GM21367 (cell line): ENCODE measurements around the gene SNTA1.
"Not testable (repeated sequence)": the region's sequence is repeated elsewhere in the genome, so short reads cannot be mapped to it uniquely, and the experiment has no call there.

ENCODE experiments used
- ATAC-seq: cut with Tn5 transposase; IDR thresholded peaks from one replicate; pipeline ENCODE4 v1.9.1; 2021; ENCODE audit not compliant: unreplicated experiment

The SNTA1 gene

GRCh38 chr20:33466303-33466646, 22.7 kb upstream of the SNTA1 start:
- no peak for ATAC-seq

GRCh38 chr20:33465481-33466302, 22.1 kb upstream of the SNTA1 start:
- no peak for ATAC-seq

GRCh38 chr20:33464759-33465158, 21.2 kb upstream of the SNTA1 start:
- ATAC-seq = not testable (repeated sequence)

GRCh38 chr20:33463332-33464101, 20.0 kb upstream of the SNTA1 start:
- no peak for ATAC-seq

- ATAC-seq = no peak
Observed at GRCh38 chr20:33460711-33461110, 17.1 kb upstream of the SNTA1 start.

- no peak for ATAC-seq
Observed at GRCh38 chr20:33459599-33459998, 16.0 kb upstream of the SNTA1 start.

- not testable (repeated sequence) for ATAC-seq
Observed at GRCh38 chr20:33456916-33457642, 13.5 kb upstream of the SNTA1 start.

GRCh38 chr20:33450867-33451266, 7.3 kb upstream of the SNTA1 start:
- ATAC-seq = no peak

- no peak for ATAC-seq
Observed at GRCh38 chr20:33445881-33446625, 2.5 kb upstream of the SNTA1 start.

GRCh38 chr20:33444797-33445560, 1.4 kb upstream of the SNTA1 start:
- ATAC-seq = no peak

GRCh38 chr20:33443006-33443511, 504 bp downstream of the SNTA1 start:
- no peak for ATAC-seq

- ATAC-seq = no peak
Observed at GRCh38 chr20:33442136-33443005, 1.2 kb downstream of the SNTA1 start.

- ATAC-seq = no peak
Observed at GRCh38 chr20:33441142-33441955, 2.2 kb downstream of the SNTA1 start.

- not testable (repeated sequence) for ATAC-seq
Observed at GRCh38 chr20:33440562-33440961, 3.0 kb downstream of the SNTA1 start.

- no peak for ATAC-seq
Observed at GRCh38 chr20:33438481-33438880, 5.1 kb downstream of the SNTA1 start.

- ATAC-seq = no peak
Observed at GRCh38 chr20:33437141-33437911, 6.2 kb downstream of the SNTA1 start.

- ATAC-seq = no peak
Observed at GRCh38 chr20:33434434-33434833, 9.1 kb downstream of the SNTA1 start.
